WI38 (cell line): ENCODE results near the gene ZNF710.

ENCODE experiments used
- H3K4me3 ChIP-seq: 2 replicates; pipeline ENCODE4 v1.5.1; 2011; ENCODE audit warnings: low read depth, mild to moderate bottlenecking, control low read depth, low read length
- CTCF ChIP-seq: IDR thresholded peaks from 2 replicates; pipeline ENCODE4 v1.5.1; 2012; ENCODE audit warnings: low read depth, mild to moderate bottlenecking, control low read depth, low read length

Gene ZNF710

GRCh38 chr15:90042356-90042755, 41.2 kb downstream of the ZNF710 start:
- TF ChIP-seq CTCF = no peak
- no peak overlapping the region for H3K4me3 ChIP-seq

GRCh38 chr15:90042766-90043529, 41.8 kb downstream of the ZNF710 start:
- no peak overlapping the region for H3K4me3 ChIP-seq
- no peak for TF ChIP-seq CTCF

GRCh38 chr15:90043530-90044010, 42.4 kb downstream of the ZNF710 start:
- no peak for TF ChIP-seq CTCF
- H3K4me3 ChIP-seq = no peak overlapping the region

GRCh38 chr15:90044191-90044590, 43.1 kb downstream of the ZNF710 start:
- H3K4me3 ChIP-seq = no peak overlapping the region

GRCh38 chr15:90044916-90045371, 43.8 kb downstream of the ZNF710 start:
- no peak for TF ChIP-seq CTCF
- no peak overlapping the region for H3K4me3 ChIP-seq

More at GRCh38 chr15:90044191-90044590, 43.1 kb downstream of the ZNF710 start:
- TF ChIP-seq CTCF = no peak

GRCh38 chr15:90046289-90046688, 45.2 kb downstream of the ZNF710 start:
- no peak for TF ChIP-seq CTCF
- H3K4me3 ChIP-seq = no peak overlapping the region

GRCh38 chr15:90046911-90047392, 45.8 kb downstream of the ZNF710 start:
- no peak for TF ChIP-seq CTCF
- no peak overlapping the region for H3K4me3 ChIP-seq
